ENCODE results near the gene WWOX.

DNA sequence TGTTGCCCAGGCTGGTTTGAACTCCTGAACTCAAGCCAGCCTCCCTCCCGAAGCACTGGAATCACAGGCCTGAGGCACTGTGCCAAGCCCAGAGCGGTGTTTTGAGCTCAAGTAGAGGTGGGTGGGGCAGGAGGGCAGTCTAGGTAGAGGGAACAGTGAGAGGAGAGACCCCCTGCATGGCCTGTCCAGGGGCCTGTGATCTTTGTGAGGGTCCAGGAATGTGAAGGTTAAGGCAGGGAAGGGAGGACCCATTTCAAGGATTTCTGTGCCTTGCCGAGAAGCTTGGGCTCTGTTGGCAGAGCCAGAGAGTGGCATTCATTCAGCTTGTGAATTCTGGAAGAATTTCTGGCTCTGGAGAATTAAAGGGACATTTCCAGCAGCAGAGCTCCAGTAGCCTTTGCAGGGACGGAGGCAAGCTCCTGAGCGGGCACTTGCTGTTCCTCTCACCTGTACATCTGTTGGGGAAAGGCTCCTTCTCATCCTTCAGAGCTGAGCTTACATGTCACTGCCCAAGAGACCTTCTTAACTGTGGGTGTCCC, 2.7 kb downstream of the WWOX start:
- TF ChIP-seq, protein P1, sequence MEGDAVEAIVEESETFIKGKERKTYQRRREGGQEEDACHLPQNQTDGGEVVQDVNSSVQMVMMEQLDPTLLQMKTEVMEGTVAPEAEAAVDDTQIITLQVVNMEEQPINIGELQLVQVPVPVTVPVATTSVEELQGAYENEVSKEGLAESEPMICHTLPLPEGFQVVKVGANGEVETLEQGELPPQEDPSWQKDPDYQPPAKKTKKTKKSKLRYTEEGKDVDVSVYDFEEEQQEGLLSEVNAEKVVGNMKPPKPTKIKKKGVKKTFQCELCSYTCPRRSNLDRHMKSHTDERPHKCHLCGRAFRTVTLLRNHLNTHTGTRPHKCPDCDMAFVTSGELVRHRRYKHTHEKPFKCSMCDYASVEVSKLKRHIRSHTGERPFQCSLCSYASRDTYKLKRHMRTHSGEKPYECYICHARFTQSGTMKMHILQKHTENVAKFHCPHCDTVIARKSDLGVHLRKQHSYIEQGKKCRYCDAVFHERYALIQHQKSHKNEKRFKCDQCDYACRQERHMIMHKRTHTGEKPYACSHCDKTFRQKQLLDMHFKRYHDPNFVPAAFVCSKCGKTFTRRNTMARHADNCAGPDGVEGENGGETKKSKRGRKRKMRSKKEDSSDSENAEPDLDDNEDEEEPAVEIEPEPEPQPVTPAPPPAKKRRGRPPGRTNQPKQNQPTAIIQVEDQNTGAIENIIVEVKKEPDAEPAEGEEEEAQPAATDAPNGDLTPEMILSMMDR (IDR thresholded peaks at IDR 0.05; ENCODE audit: poor library complexity), result no peak
- TF ChIP-seq EZH2 (IDR thresholded peaks at IDR 0.05; ENCODE audit: borderline replicate concordance), result no peak

Measured in hepatocyte (in vitro differentiated cells).